Astrocyte of the spinal cord (primary cell): ENCODE measurements around the gene ATF7IP2.
"Not testable (repeated sequence)": the region's sequence is repeated elsewhere in the genome, so short reads cannot be mapped to it uniquely, and the experiment has no call there.

ENCODE experiments used
- DNase-seq: peaks from one replicate; pipeline ENCODE4 v3.0.0; 2011; ENCODE audit warnings: low read depth, low spot score
- H3K4me3 ChIP-seq: 2 replicates; pipeline ENCODE4 v1.5.1; 2011; ENCODE audit warnings: low read depth, mild to moderate bottlenecking, low read length, moderate library complexity
- CTCF ChIP-seq: IDR thresholded peaks from 2 replicates; pipeline ENCODE4 v1.5.1; 2012; ENCODE audit warnings: low read depth, mild to moderate bottlenecking, low read length, inconsistent platforms
- in situ Hi-C: cut with HindIII; loops from 2 replicates; pipeline ENCODE4 v1.10.0; 2017; ENCODE audit warnings: low sequenced_read_pairs

ATF7IP2 gene

GRCh38 chr16:10349851-10350250 is 36.0 kb upstream of the ATF7IP2 start:
- DNase-seq = no peak
- no peak for TF ChIP-seq CTCF
- in situ Hi-C loops = no loop called here
- H3K4me3 ChIP-seq = no peak overlapping the region

- H3K4me3 ChIP-seq = no peak overlapping the region
- no peak for TF ChIP-seq CTCF
- in situ Hi-C loops = no loop called here
- no peak for DNase-seq
These were observed 33.6 kb upstream of the ATF7IP2 start for GRCh38 chr16:10352262-10352661.

GRCh38 chr16:10355589-10355988 is 30.3 kb upstream of the ATF7IP2 start:
- DNase-seq = no peak
- in situ Hi-C loops = no loop called here
- no peak for TF ChIP-seq CTCF
- no peak overlapping the region for H3K4me3 ChIP-seq

- no peak overlapping the region for H3K4me3 ChIP-seq
These were observed 28.7 kb upstream of the ATF7IP2 start for GRCh38 chr16:10356870-10357842.

GRCh38 chr16:10361747-10362076 is 24.1 kb upstream of the ATF7IP2 start:
- H3K4me3 ChIP-seq, DNase-seq, in situ Hi-C loops: not testable (repeated sequence)

More at GRCh38 chr16:10356870-10357842, 28.7 kb upstream of the ATF7IP2 start:
- TF ChIP-seq CTCF = no peak
- in situ Hi-C loops = no loop called here
- no peak for DNase-seq

GRCh38 chr16:10362077-10362863 is 23.6 kb upstream of the ATF7IP2 start:
- no peak for TF ChIP-seq CTCF
- DNase-seq = no peak
- in situ Hi-C loops = no loop called here
- H3K4me3 ChIP-seq = no peak overlapping the region

- in situ Hi-C loops, H3K4me3 ChIP-seq, DNase-seq: not testable (repeated sequence)
These were observed 23.0 kb upstream of the ATF7IP2 start for GRCh38 chr16:10362864-10363197.

- H3K4me3 ChIP-seq, in situ Hi-C loops, DNase-seq: not testable (repeated sequence)
These were observed 19.2 kb upstream of the ATF7IP2 start for GRCh38 chr16:10366619-10367018.
